ENCODE measurements around the gene BPIFB4. TPM values are rescaled to one million over a fixed set of nuclear protein-coding genes. Genes with fewer than 3 reads are reported as not detected.

Gene BPIFB4
- total and polyA plus RNA-seq, 2 donors (not counting 3 experiments of a cell fraction or from before 2014, with no cell fraction given) = not detected

GRCh38 chr20:33037456-33037855, 42.0 kb upstream of the BPIFB4 start:
- ChIA-PET CTCF (no interaction called here), POLR2A (no interaction called here)
- Histone ChIP-seq H3K9me1 (replicated peaks; ENCODE audit: control insufficient read depth, extremely low read depth, insufficient read depth, low read length) (no peaks in the 10 kb centered on the region), H2AFZ (ENCODE audit: low read depth, low read length) (no peak overlapping the region), H3K27ac (ENCODE audit: insufficient read depth, low read depth, low read length) (no peak overlapping the region), H3K9me3 (replicated peaks; ENCODE audit: control insufficient read depth, insufficient read depth, low read length) (no peaks in the 10 kb centered on the region), H4K20me1 (replicated peaks; ENCODE audit: control insufficient read depth, extremely low read depth, insufficient read depth, low read length) (no peaks in the 10 kb centered on the region), H3K9ac (replicated peaks; ENCODE audit: extremely low read depth, insufficient read depth, low read length) (no peak overlapping the region), H3K4me3 (replicated peaks in 1 of 3; ENCODE audit: insufficient read depth in 1 of 3, low read depth in 1 of 3, low read length in 3 of 3) (no peak overlapping the region), H3K36me3 (ENCODE audit: control insufficient read depth in 2 of 2, extremely low read depth in 1 of 2, insufficient read depth in 2 of 2, low read length in 2 of 2) (no peaks in the 10 kb centered on the region), H3K27me3 (ENCODE audit: control insufficient read depth in 2 of 2, insufficient read depth in 2 of 2, low read length in 2 of 2) (no peaks in the 10 kb centered on the region), H3K4me2 (ENCODE audit: insufficient read depth, low read length) (no peak overlapping the region), H3K4me1 (ENCODE audit: control insufficient read depth, extremely low read depth, insufficient read depth, low read length) (no peaks in the 10 kb centered on the region), H3K79me2 (ENCODE audit: control insufficient read depth, insufficient read depth, low read length) (no peaks in the 10 kb centered on the region)
- DNase-seq (ENCODE audit: low read depth, low spot score) (no peak), FAIRE-seq (no peak)
- dilution Hi-C loops (cut with MboI; ENCODE audit: extremely low pct_ligation_motif_present, low sequenced_read_pairs) (no loop called here), intact Hi-C loops (cut with micrococcal nuclease) (no loop called here)
- TF ChIP-seq EZH2 (IDR thresholded peaks at IDR 0.05; ENCODE audit: borderline replicate concordance, low read depth, low read length, severe bottlenecking) (no peak), MAX (IDR thresholded peaks at IDR 0.05; ENCODE audit: insufficient read depth, insufficient read length) (no peak), JUN (IDR thresholded peaks at IDR 0.05; ENCODE audit: borderline replicate concordance, insufficient read depth, insufficient read length, low read depth) (no peak), FOS (IDR thresholded peaks at IDR 0.05; ENCODE audit: borderline replicate concordance, insufficient read depth, low read length) (no peak), GATA2 (IDR thresholded peaks at IDR 0.05; ENCODE audit: insufficient read depth, insufficient read length, low read depth, low read length) (no peak)
- no TSS peak for BruUV-seq (replicated peaks)

GRCh38 chr20:33038243-33038642, 41.2 kb upstream of the BPIFB4 start:
- Histone ChIP-seq H3K79me2 (ENCODE audit: control insufficient read depth, insufficient read depth, low read length) (no peaks in the 10 kb centered on the region), H2AFZ (ENCODE audit: low read depth, low read length) (no peak overlapping the region), H3K9me1 (replicated peaks; ENCODE audit: control insufficient read depth, extremely low read depth, insufficient read depth, low read length) (no peaks in the 10 kb centered on the region), H3K36me3 (ENCODE audit: control insufficient read depth in 2 of 2, extremely low read depth in 1 of 2, insufficient read depth in 2 of 2, low read length in 2 of 2) (no peaks in the 10 kb centered on the region), H4K20me1 (replicated peaks; ENCODE audit: control insufficient read depth, extremely low read depth, insufficient read depth, low read length) (no peaks in the 10 kb centered on the region), H3K9ac (replicated peaks; ENCODE audit: extremely low read depth, insufficient read depth, low read length) (no peak overlapping the region), H3K27ac (ENCODE audit: insufficient read depth, low read depth, low read length) (no peak overlapping the region), H3K4me2 (ENCODE audit: insufficient read depth, low read length) (no peak overlapping the region), H3K9me3 (replicated peaks; ENCODE audit: control insufficient read depth, insufficient read depth, low read length) (no peaks in the 10 kb centered on the region), H3K27me3 (ENCODE audit: control insufficient read depth in 2 of 2, insufficient read depth in 2 of 2, low read length in 2 of 2) (no peaks in the 10 kb centered on the region), H3K4me3 (replicated peaks in 1 of 3; ENCODE audit: insufficient read depth in 1 of 3, low read depth in 1 of 3, low read length in 3 of 3) (no peak overlapping the region), H3K4me1 (ENCODE audit: control insufficient read depth, extremely low read depth, insufficient read depth, low read length) (no peaks in the 10 kb centered on the region)
- no peak for FAIRE-seq
- dilution Hi-C loops (cut with MboI; ENCODE audit: extremely low pct_ligation_motif_present, low sequenced_read_pairs) (no loop called here), intact Hi-C loops (cut with micrococcal nuclease) (no loop called here)
- TF ChIP-seq FOS (IDR thresholded peaks at IDR 0.05; ENCODE audit: borderline replicate concordance, insufficient read depth, low read length) (no peak), MYC (IDR thresholded peaks at IDR 0.05; ENCODE audit: low read depth, low read length) (no peak), CTCF (IDR thresholded peaks at IDR 0.05; ENCODE audit: extremely low read depth in 1 of 2, insufficient read depth in 1 of 2, low read depth in 1 of 2, low read length in 2 of 2) (no peak), POLR2AphosphoS5 (IDR thresholded peaks at IDR 0.05; ENCODE audit: insufficient read depth, low read depth, low read length) (no peak), EZH2 (IDR thresholded peaks at IDR 0.05; ENCODE audit: borderline replicate concordance, low read depth, low read length, severe bottlenecking) (no peak), GATA2 (IDR thresholded peaks at IDR 0.05; ENCODE audit: insufficient read depth, insufficient read length, low read depth, low read length) (no peak), JUN (IDR thresholded peaks at IDR 0.05; ENCODE audit: borderline replicate concordance, insufficient read depth, insufficient read length, low read depth) (no peak), POLR2A (IDR thresholded peaks at IDR 0.05; ENCODE audit: low read depth, low read length) (no peak), MAX (IDR thresholded peaks at IDR 0.05; ENCODE audit: insufficient read depth, insufficient read length) (no peak)
- no TSS peak for BruUV-seq (replicated peaks)
- ChIA-PET POLR2A (no interaction called here), CTCF (no interaction called here)
- no peak for DNase-seq (ENCODE audit: low read depth, low spot score)
